GM10266 (cell line): Measurements from ENCODE around the gene RMND5A.

Experiments used
- DNase-seq: peaks from one replicate; pipeline ENCODE4 v3.0.0; 2012; ENCODE audit errors: extremely low spot score
- TF ChIP-seq, protein P1 (sequence below): IDR thresholded peaks from 2 replicates; pipeline ENCODE4 v1.5.1; 2012; ENCODE audit warnings: mild to moderate bottlenecking, low read depth; ENCODE audit not compliant: control insufficient read depth, insufficient read depth; ENCODE audit errors: missing control alignments

Gene RMND5A

DNA sequence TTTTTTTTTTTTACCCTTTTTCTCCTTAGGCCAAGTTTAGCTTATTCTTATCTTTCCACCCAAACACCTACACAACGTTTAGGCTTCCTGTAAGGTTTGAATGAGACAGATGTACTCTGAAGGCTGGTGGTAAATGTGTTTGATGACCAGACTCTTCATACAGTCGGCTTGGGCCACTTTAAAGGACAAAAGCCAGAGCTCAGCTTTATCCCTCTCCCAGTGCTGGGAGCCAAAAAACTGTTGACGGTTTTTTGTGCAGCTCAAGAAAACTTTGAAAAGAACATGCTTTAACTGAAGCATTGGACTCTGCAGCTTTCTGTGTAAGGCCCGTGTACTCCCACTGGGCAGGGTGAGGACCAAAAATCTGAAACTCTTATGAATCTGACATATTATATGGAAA lies 55.2 kb downstream of the RMND5A start:
- TF ChIP-seq, protein P1, sequence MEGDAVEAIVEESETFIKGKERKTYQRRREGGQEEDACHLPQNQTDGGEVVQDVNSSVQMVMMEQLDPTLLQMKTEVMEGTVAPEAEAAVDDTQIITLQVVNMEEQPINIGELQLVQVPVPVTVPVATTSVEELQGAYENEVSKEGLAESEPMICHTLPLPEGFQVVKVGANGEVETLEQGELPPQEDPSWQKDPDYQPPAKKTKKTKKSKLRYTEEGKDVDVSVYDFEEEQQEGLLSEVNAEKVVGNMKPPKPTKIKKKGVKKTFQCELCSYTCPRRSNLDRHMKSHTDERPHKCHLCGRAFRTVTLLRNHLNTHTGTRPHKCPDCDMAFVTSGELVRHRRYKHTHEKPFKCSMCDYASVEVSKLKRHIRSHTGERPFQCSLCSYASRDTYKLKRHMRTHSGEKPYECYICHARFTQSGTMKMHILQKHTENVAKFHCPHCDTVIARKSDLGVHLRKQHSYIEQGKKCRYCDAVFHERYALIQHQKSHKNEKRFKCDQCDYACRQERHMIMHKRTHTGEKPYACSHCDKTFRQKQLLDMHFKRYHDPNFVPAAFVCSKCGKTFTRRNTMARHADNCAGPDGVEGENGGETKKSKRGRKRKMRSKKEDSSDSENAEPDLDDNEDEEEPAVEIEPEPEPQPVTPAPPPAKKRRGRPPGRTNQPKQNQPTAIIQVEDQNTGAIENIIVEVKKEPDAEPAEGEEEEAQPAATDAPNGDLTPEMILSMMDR, result no peak
- DNase-seq, result no peak

DNA sequence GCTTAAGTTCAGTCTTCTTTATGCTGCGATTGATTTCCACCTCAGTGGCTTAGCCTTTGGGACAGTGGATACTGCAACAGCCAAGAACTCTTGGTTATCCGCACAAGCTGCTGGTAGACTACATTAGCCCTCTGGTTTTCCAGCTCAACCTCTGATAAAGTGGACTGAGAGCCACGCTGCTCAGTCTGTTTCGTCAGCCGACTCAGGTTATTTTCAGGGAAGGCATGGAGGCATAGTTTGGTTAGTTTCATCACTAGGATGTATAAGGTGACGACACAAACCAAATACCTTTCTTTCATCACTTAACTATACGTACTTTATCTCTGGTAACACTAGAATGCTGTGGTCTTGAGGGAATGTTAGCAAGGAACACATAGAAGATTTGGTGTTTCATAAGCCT lies 56.4 kb downstream of the RMND5A start:
- TF ChIP-seq, protein P1, result no peak
- no peak for DNase-seq

DNA sequence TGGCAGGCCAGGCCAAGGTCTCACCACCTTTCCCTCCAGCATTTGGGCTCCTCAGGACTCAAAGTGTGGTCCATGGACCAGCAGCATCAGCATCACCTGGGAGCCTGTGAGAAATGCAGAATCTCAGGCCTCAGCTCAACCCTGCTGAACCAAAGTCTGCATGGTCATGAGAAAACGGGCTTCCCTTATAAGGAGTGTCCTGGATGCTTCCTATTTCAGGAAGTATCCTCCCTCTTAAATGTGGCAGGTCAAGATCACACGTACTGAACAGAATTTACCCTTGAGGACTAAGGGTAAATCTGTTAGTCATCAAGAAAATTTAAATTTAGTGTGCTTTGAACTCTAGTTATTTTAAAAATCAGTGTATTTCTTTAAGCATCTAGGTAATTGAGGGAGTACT lies 58.9 kb downstream of the RMND5A start:
- TF ChIP-seq, protein P1, result no peak

DNA sequence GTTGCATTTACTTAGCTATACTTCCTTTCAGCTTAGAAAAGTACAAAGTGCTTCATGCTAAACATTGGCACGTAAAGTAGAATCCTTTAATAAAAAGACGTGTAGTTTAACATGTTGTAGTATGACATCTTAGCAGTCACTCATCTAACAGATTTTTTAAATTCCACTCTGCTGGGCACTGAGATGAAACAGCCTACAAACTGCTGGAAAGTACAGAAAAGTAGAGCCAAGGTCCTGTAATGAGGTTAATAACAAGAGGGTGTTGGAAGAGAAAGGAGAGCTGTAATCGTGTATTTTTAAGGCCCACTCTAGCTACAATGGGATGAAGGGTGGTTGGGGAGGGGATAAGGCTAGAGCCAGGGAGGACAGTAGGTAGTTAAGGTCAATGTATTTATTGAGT lies 59.9 kb downstream of the RMND5A start:
- DNase-seq, result no peak
- TF ChIP-seq, protein P1, result no peak

More for the DNA sequence above, 58.9 kb downstream of the RMND5A start:
- DNase-seq, result no peak

DNA sequence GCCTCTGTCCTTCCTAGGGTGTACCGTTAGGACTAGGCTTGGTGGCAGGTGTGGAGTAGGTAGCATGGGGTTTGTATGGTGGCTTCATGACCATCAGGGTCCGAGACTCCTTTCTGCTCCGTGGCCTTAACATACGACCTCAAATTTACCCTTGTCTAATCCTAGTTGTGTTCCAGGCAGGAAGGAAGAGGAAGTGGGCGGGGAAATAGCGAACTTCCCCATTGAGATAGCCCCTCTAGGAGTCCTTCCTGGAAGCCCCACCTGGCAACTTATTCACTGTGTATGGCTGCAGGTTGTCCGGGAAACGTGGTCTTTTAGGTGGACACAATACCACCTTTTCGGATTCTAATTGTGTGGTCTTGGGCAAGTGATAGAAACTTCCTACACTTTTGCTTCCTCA lies 61.3 kb downstream of the RMND5A start:
- DNase-seq, result no peak
- TF ChIP-seq, protein P1, result no peak

DNA sequence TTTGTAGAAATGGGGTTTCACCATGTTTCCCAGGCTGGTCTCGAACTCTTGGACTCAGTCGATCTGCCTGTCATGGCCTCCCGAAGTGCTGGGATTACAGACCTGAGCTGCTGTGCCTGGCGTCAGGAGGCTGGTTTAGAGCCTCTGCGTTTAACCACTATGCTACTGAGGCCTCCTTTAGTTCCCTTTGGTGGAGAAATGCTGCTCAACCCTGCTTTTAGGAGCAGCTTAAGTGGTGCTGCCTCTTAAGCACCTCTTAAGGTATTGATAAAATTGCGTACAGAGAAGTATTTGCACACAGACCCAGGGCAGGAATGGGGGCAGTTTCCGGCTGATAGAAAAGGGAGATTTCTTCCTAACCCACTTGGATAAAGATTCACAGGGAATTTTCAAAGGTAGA lies 62.7 kb downstream of the RMND5A start:
- TF ChIP-seq, protein P1, result no peak
- DNase-seq, result no peak

DNA sequence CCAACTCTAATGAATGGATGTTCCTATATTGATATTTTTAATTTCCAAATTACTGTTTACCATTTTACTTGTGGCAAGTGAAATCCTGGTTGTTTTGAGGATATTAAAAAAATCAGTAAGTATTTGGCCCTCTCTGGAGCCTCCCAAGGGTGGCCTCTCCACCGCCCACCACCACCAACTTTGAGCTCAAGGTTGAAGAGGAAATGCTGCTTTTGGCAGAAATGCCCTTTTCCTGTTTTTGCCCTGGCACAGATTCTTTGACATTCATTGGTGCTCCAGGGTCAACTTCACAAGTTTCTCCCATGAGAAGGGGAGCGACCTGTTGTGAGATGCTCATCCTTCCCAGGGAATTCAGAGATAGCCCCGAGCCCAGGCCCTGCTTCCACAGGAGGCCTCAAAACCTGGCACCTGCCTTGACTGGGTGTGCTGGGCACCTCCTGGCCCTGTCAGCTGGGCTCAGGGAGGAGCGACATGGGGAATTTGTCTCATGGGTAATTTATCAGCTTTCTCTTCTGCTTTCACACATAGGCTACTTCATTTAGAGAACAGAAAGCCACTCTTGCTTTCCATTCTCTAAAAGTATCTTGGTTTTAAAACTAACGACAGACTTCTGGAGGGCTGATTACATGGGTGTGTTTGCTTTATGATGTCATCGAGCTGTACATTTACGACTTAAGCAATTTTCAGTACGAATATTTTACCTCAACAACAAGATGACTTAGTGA lies 63.7 kb downstream of the RMND5A start:
- TF ChIP-seq, protein P1, result no peak
- DNase-seq, result peak; percentile 84
